ENCODE data around the gene FAM234B.
"Not testable (repeated sequence)": the region's sequence is repeated elsewhere in the genome, so short reads cannot be mapped to it uniquely, and the experiment has no call there.

FAM234B gene

DNA sequence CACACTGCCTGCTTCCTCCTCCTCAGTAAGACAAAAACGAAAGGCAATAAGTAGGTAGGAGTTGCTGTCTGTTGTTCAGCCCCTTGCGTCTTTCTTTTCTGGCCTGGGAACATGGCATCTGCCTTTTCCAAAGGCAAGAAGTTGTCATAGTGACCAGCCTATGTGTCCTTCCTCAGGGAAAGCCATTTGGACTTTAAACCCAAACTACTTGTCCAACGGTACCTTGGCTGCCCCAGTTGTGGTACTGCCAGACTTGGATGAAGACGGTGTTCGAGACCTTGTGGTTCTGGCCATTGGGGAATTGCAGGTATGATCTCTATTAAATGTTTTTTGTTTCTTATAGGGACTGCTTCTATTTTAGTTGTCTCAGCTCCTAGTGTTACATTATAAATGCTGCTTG lies 18.5 kb downstream of the FAM234B start:
- DNase-seq: no peak

- no peak for DNase-seq
Measured at GRCh38 chr12:13066014-13066413, 21.8 kb downstream of the FAM234B start.

GRCh38 chr12:13066459-13066858 lies 22.3 kb downstream of the FAM234B start:
- DNase-seq: no peak

DNA sequence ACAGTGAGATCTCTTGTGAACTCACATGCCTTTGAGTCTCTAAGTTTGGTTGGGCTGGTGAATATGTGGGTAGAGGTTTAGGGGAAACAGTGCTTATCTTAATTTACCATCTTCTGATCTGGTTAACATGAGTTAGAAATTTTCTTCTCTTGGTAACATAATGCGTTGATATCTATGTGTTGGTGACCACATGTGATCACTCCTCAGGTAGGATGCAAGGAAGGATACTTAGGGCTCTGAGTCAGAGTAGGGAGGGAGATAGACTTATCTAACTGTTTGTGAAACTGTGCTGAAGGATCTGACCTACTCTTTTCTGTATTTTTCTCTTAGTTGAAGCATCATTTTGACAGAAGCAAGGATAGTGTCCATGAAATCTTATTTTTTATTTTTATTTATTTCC lies 23.1 kb downstream of the FAM234B start:
- no peak for DNase-seq

DNA sequence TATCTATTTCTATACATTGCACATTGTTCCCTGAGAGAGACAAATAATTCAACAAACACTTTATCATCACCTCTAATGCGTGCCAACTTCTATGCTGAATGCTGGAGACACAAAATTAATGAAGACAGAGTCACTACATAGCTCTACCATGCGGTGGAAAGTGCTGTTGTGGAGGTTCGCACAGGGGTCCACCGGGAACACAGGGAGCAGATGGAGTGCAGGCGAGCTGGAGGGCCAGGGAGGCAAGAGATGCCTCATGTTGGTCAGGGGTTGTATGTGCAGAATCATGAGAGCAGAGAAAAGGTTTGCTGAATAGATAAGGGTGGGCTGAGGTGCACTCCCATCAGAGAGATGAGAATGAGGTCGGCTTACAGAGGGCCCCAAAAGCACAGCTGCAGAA lies 25.2 kb downstream of the FAM234B start:
- no peak for DNase-seq

- no peak for DNase-seq
Measured at GRCh38 chr12:13071305-13072280, 27.4 kb downstream of the FAM234B start.

DNA sequence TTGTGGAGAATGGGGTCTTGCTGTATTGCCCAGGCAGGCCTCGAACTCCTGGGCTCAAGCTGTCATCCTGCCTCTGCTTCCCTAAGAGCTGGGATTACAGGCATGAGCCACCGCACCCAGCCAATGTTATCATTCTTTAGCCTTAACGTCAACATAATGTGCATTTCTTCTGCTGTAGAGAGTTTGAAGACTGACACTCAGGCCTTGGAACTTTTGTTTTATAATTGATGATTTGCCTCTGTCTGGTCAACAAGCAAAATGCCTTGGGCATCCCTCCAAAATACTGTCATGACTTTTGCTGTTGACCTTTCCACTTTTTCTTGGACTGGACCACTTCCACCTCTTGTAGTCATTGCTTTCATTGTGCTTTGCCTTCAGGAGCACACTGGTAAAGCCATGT lies 29.0 kb downstream of the FAM234B start:
- DNase-seq: no peak

GRCh38 chr12:13074396-13075117 lies 30.4 kb downstream of the FAM234B start:
- no peak for DNase-seq

- DNase-seq: no peak
Measured at GRCh38 chr12:13075118-13075480, 30.9 kb downstream of the FAM234B start.

DNA sequence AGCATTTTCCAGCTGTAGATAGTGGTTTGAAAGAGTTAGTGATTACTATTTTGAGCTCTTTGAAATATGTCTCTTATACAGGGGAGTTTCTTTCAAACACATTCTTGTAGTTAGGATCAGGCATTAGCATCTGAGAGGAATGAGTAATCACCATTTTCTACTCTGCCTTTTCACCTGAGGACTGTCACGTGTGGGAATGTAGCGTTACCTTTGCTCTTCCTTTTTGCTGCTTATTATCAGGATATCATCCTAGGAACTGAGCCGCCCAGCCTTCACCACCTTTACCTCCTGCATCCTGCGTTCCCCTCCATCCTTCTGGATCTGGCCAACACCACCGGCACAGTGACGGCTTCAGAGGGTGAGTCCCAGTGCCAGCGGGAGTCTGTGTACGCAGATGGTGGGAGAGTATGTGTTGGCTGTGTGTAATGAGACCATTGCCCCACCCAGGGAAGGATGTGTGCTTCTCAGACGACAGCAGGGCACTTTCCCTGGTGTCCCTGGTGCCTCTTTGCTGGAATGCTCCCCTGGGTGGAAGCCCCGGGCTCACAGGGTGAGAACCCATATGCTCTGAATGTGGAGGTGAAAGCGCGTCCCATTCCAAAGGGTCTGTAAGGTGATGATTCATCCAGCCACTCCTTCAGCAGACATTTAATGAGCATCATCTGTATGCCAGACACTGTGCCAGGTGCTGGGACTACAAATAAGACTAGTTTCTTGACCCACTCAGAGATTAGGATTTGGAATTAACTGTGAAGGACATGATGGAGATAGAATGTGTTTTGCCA lies 31.8 kb downstream of the FAM234B start:
- DNase-seq: no peak

DNA sequence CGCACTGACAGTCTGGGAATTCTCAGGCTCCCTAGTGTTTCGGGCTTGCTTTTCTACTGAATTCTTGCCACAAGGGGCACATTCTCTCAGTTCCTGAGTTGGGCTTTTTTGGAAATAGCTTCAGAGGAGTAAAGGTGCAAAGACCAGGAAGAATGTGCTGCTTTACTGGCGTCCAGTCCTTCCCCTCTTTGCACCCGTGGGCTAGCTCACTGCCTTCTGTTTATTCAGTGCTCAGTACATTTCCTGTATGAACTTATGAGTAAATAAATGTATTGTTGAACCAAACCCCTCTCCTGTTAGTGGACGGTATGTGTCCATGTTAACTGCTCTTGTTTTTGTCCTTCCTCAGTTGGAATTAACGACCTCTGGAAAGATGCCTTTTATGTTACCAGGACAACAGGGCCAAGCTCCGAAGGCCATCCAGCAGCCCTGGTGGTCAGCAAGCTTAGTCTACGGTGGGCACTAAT lies 35.3 kb downstream of the FAM234B start:
- no peak for DNase-seq

DNA sequence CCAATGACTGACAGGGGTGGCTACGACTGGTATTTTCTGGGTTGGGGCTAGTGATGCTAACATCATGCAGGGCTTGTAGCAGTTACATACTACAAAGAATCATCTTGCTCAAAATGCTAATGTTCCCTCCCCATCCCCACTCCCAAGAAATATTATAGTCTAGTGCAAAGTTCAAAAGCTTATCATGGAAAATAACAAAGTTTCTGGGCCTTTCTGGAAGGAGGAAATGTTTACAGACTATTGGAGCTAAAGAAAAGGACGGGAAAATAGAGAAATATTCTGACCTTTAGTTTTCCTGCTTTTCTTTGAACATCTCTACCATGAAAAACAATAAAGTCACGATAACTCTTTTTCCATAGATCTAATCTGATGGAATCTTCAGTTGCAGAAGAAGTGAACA lies 36.1 kb downstream of the FAM234B start:
- no peak for DNase-seq

DNA sequence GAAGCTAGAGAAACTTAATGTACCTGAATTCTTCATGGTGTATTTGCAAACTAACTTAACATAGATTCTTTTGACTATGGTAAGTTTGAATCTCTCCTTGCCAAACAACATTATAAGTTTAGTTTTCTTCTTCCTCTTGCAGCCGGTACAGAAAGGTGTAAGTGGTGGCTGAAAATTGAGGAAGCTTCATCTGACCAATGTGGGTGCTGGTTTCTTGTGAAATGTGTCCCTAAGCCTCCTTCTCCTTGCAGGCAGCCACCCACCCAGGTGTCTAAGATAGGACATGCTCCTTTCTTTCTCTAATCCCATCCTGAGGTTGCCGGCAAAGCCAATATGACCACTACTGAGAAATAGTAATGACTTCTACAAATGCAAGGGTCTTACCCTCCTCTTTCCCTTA lies 38.7 kb downstream of the FAM234B start:
- DNase-seq: no peak

- DNase-seq: not testable (repeated sequence)
Measured at GRCh38 chr12:13083638-13084037, 39.5 kb downstream of the FAM234B start.

DNA sequence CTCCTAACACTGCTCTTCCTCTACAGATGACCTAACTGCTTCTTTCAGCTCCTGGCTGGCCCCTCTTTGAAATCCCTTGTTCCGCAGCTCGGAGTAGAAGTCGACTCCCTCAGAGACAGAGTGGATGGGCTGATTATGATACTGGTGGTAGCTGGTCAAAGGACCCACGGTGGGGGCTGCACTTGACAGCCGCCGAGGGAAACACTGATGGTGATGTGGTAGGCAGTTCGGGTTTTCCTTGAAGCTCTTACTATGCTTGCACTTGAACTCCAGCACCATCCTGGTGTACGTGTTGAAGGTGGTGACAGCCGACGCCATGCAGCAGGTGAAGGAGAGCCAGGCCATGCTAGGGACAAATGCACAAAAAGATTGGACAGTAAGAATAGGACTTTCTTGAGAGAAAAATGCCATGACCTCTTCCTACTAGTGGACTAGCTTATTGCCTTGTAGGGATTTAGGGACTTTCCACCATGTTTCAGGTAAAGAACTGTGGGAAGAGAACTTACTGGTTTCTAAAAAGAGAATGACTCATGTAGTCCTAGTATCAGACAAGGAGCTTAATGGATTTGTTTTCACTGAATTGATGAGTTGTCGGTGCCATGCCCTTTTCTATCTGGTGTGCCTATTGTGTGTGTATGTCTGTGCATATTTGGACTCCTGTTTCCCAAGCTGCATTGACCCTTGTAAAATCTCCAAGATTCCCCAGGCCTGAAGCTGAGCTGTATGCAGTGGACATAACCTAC lies 40.9 kb downstream of the FAM234B start:
- DNase-seq: no peak

- no peak for DNase-seq
Measured at GRCh38 chr12:13085968-13086686, 41.9 kb downstream of the FAM234B start.

DNA sequence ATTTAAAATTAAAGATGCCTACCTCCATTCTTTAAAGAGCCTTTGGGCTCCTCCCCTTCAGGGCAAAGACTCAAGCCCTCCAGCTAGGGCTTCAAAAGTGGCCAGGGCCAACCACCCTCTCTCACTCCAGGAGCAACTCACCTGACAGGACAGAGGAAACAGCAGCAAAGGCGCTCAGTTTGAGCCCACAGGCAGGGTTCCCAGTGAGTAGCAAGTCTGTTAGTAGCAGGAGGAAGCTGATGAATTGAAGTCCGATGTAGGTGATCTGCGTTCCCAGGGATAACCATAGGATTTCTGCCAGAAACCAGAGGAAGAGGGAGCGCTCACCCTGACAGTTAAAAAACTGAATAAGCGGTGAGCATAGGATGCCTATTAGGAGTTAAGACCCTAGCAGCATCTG lies 43.6 kb downstream of the FAM234B start:
- no peak for DNase-seq

DNA sequence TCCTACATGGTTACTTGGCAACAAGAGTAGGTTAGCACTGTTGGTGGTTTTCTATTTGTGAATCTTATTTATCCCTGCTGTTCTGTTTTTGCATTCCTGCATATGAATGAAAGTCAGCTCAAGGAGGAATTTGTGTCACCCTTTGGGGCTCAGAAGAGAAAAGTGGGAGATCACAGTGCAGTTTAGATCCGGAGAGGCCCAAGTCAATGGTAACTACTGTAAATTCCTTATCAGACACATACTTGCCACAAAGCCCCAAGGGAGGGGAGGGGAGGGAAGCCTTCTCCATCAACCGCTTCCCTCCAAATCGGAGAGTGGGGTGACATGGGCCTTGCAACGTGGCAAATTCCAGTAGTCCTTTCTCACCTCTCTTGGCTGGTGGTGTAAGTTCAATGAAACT lies 44.3 kb downstream of the FAM234B start:
- DNase-seq: no peak

DNA sequence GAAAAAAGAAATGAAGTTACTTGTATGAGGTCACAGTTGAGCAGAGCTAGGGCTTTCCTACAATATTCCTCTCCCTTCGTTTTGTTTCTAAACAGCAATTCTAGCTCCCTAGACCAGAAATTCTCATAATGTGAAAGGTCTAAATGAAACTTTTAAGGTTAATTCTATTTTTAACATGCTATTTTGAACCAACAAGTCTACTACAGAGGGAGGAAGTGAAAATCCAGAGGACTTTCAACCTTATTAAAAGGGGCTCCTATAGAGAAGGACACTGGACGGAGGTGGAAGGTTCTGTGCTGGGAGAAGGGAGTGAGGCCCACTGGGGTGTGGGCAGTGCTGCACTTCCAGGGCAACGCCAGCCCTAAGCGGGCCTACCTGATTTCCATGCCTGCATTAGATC lies 45.9 kb downstream of the FAM234B start:
- DNase-seq: no peak

DNA sequence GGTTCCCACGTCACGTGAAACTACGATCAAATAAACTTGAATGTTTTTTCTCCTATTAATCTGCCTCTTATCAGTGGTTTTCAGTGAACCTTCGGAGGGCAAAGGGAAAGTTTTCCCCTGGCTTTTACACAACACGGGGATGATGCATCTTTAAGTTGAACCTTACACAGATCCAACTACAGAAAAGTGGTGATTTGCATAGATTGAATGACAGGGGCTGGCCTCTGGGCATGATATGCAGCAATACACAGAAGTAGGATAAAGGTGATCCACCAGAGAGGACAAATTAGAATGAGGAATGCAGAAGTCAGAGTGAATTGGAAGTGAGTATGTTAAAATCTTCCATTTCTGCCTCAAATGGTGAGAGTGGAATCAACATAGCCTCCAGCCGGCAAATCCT lies 47.7 kb downstream of the FAM234B start:
- no peak for DNase-seq

- no peak for DNase-seq
Measured at GRCh38 chr12:13093191-13093847, 49.1 kb downstream of the FAM234B start.
